Measurements from ENCODE around the gene HDAC4. TPM values are rescaled to one million over a fixed set of nuclear protein-coding genes. Genes with fewer than 3 reads are reported as not detected.
A peak's percentile ranks its signal among the peaks of the same experiment; 100 is the strongest.

The HDAC4 gene
- total and polyA plus RNA-seq, 2 of the 4 experiments (the other 2 are of a cell fraction): 4.1 to 7.2 TPM

- Histone ChIP-seq H3K9me3 (ENCODE audit: control insufficient read depth, insufficient read depth, low read length) (no peaks in the 10 kb centered on the region), H2BK120ac (ENCODE audit: low read depth, low read length) (no peak overlapping the region), H3K27me3 (ENCODE audit: control insufficient read depth, insufficient read depth, low read length) (no peaks in the 10 kb centered on the region), H2BK5ac (ENCODE audit: low read depth, low read length, poor library complexity, severe bottlenecking) (no peak overlapping the region), H3K23ac (ENCODE audit: low read depth, low read length) (no peak overlapping the region), H4K91ac (ENCODE audit: insufficient read depth, low read depth, low read length) (no peak overlapping the region), H3K79me1 (ENCODE audit: low read depth in 1 of 2, low read length in 2 of 2) (peaks cover 22 to 56% of the 10 kb centered on the region in 2 experiments), H2AK9ac (replicated peaks; ENCODE audit: low read depth, low read length, poor library complexity) (no peak overlapping the region), H3K56ac (ENCODE audit: extremely low read depth, insufficient read depth, low read length) (no peak overlapping the region), H3K4me1 (ENCODE audit: control insufficient read depth, insufficient read depth, low read length) (peaks cover 26% of the 10 kb centered on the region), H3K14ac (replicated peaks; ENCODE audit: low read depth, low read length) (no peak overlapping the region), H4K8ac (ENCODE audit: low read depth in 2 of 2, low read length in 2 of 2) (no peak overlapping the region), H2AFZ (replicated peaks; ENCODE audit: low read length, poor library complexity) (no peak overlapping the region), H2BK20ac (ENCODE audit: low read depth, low read length) (no peak overlapping the region), H3K9ac (ENCODE audit: low read depth, low read length) (no peak overlapping the region), H3K4me2 (ENCODE audit: low read depth, low read length) (no peak overlapping the region), H4K5ac (ENCODE audit: low read depth, low read length) (no peak overlapping the region), H3K9me1 (ENCODE audit: insufficient read depth, low read length) (peaks cover 27% of the 10 kb centered on the region), H3K4ac (ENCODE audit: low read depth, low read length) (no peak overlapping the region; the same call in 1 of the 2 replicates), H3K4me3 (ENCODE audit: insufficient read depth, low read depth, low read length) (no peak overlapping the region), H2BK15ac (ENCODE audit: low read depth, low read length) (no peak overlapping the region), H3K27ac (ENCODE audit: insufficient read depth, low read length) (no peak overlapping the region), H2AK5ac (ENCODE audit: low read depth, low read length) (no peak overlapping the region), H3K18ac (ENCODE audit: low read depth, low read length) (no peak overlapping the region), H3K36me3 (ENCODE audit: control insufficient read depth, insufficient read depth, low read length) (peaks cover 3% of the 10 kb centered on the region; the same call in 1 of the 2 replicates), H4K20me1 (ENCODE audit: insufficient read depth, low read length) (peaks cover 16% of the 10 kb centered on the region)
- DNase-seq (no peak), ATAC-seq (ENCODE audit: low read depth) (no peak)
- peak; percentile 20; the same call in 1 of the 2 replicates for TF ChIP-seq MAFK (IDR thresholded peaks at IDR 0.05; ENCODE audit: low read depth, low read length)
- TF ChIP-seq MXI1 (IDR thresholded peaks at IDR 0.05; ENCODE audit: borderline replicate concordance, low read depth, low read length): no peak
- TF ChIP-seq RFX5 (IDR thresholded peaks at IDR 0.05; ENCODE audit: low read depth, low read length): no peak
- TF ChIP-seq RCOR1 (IDR thresholded peaks at IDR 0.05; ENCODE audit: insufficient replicate concordance, low read length): no peak
- no peak for TF ChIP-seq ELK1 (IDR thresholded peaks at IDR 0.05; ENCODE audit: borderline replicate concordance, low read depth, low read length)
- no TSS peak for BruUV-seq (replicated peaks)
- in situ Hi-C loops (cut with MboI; ENCODE audit: low sequenced_read_pairs): no loop called here
- ChIA-PET CTCF (no interaction called here), POLR2A (ENCODE audit: unreplicated experiment) (no interaction called here)
- dilution Hi-C loops (cut with HindIII; ENCODE audit: low sequenced_read_pairs, unreplicated experiment): no loop called here
- intact Hi-C loops (cut with micrococcal nuclease): loop anchor here (5.0 to 10.0 kb wide), 2 partner anchors 58 to 165 kb away; no protein-coding TSS in a partner anchor
- 76% methylated on average over 4 of the region's 11 CpGs; no CpG with 5 or more reads in 1 of the 2 experiments for WGBS, 2 experiments (ENCODE audit: extremely low coverage in 2 of 2, insufficient read length in 1 of 2)
Measured at GRCh38 chr2:239229545-239230279, 171.1 kb downstream of the HDAC4 start.

Data from IMR-90 (cell line).